Breast epithelium (tissue), 4 donors: Measurements from ENCODE around the gene GNAQ. TPM values are rescaled to one million over a fixed set of nuclear protein-coding genes. Genes with fewer than 3 reads are reported as not detected.
A peak's percentile ranks its signal among the peaks of the same experiment; 100 is the strongest.

ENCODE experiments used
- DNase-seq, 2 donors: peaks; one replicate each; pipeline ENCODE4 v3.0.0-alpha.2; 2019; ENCODE audit warnings: low spot score in 2 of 2
- H3K27ac ChIP-seq, 2 donors: fragments of 200-600 bp; sonication (generic) in 1 of 2; one replicate each; pipeline ENCODE4 v1.5.1; 2016 to 2019; ENCODE audit warnings: mild to moderate bottlenecking in 1 of 2
- H3K27me3 ChIP-seq, 2 donors: fragments of 200-600 bp; sonication (generic) in 1 of 2; one replicate each; pipeline versions ENCODE4 v1.5.1 to v1.6.0; 2017 to 2019; ENCODE audit warnings: control low read depth in 1 of 2, mild to moderate bottlenecking in 1 of 2
- H3K36me3 ChIP-seq: fragments of 200-600 bp; one replicate; pipeline ENCODE4 v1.5.1; 2019
- H3K4me1 ChIP-seq, 2 donors: fragments of 200-600 bp; sonication (generic); one replicate each; pipeline ENCODE4 v1.5.1; 2016 to 2019; ENCODE audit warnings: control low read depth in 1 of 2
- H3K4me3 ChIP-seq, 3 donors: fragments of 200-600 bp; sonication (generic); 1 replicate in 2 of 3; 2 replicates in 1 of 3; pipeline ENCODE4 v1.5.1; 2016 to 2019; ENCODE audit warnings: mild to moderate bottlenecking in 3 of 3, moderate library complexity in 2 of 3
- H3K9me3 ChIP-seq, 2 donors: fragments of 200-600 bp; sonication (generic) in 1 of 2; one replicate each; pipeline ENCODE4 v1.5.1; 2016 to 2019; ENCODE audit warnings: control low read depth in 1 of 2
- CTCF ChIP-seq, 3 donors: fragments of 450-650 bp; IDR thresholded peaks; one replicate each; pipeline ENCODE4 v1.5.1; 2016 to 2017; ENCODE audit warnings: antibody characterized with exemption in 3 of 3, mild to moderate bottlenecking in 3 of 3, moderate library complexity in 3 of 3
- POLR2A ChIP-seq: fragments of 450-650 bp; IDR thresholded peaks from one replicate; pipeline ENCODE4 v1.6.1; 2016; ENCODE audit warnings: antibody characterized with exemption, mild to moderate bottlenecking, moderate library complexity
- POLR2AphosphoS5 ChIP-seq, 3 donors: sonication (generic); formaldehyde crosslinking; IDR thresholded peaks; one replicate each; pipeline ENCODE4 v1.6.1; 2017; ENCODE audit warnings: antibody characterized with exemption in 3 of 3
- intact Hi-C: fragments of 100-400 bp; cut with DNase I; formaldehyde crosslinking; loops from one replicate; pipeline ENCODE4 v1.15.1; 2023; ENCODE audit warnings: low total_unique reads
- total RNA-seq, 3 donors: library from RNA; depleted of rRNA; stranded (reverse); fragments of >200 nt; gene quantifications; one replicate each; pipeline ENCODE4 v1.1.0, GENCODE V29; 2016

The GNAQ gene
- total RNA-seq, 3 donors from 2014 or later = 39.0 to 49.3 (median 47.2) TPM

GRCh38 chr9:77968506-77968905 lies 63.1 kb downstream of the GNAQ start:
- DNase-seq = no peak
- peak overlapping the region in 1 of 2 donors; percentile 25 for H3K27ac ChIP-seq
- no peaks in the 10 kb centered on the region for H3K9me3 ChIP-seq
- no peak overlapping the region for H3K4me3 ChIP-seq
- H3K4me1 ChIP-seq = peaks cover 0 to 12% of the 10 kb centered on the region in 2 donors
- TF ChIP-seq POLR2A = no peak
- no peak for TF ChIP-seq CTCF (IDR thresholded peaks at IDR 0.05)
- TF ChIP-seq POLR2AphosphoS5 (IDR thresholded peaks at IDR 0.05) = no peak
- intact Hi-C loops = no loop called here
- H3K27me3 ChIP-seq = no peaks in the 10 kb centered on the region
- H3K36me3 ChIP-seq = no peaks in the 10 kb centered on the region

DNA sequence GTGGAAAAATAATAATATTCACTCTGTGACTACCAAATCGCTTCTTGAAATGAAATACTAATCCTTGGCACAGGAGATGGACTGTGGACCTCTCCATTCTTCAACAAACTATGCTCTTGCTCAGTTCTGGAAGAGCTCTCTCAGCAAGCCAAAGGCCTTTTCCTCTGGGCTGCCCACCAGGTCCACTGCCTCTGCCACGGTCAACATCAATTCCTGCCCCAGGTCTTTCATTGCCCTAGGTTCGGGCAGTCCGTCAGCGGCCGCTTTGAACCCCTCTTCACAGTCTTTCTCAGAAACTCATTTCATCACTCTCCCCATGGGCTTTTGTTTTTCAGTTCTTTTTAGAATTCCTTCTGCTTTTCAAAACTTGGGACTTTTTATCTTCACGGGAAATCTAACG lies 64.9 kb downstream of the GNAQ start:
- intact Hi-C loops = no loop called here
- H3K4me1 ChIP-seq = peaks cover 0 to 12% of the 10 kb centered on the region in 2 donors
- H3K4me3 ChIP-seq = no peak overlapping the region
- no peak for DNase-seq
- TF ChIP-seq CTCF (IDR thresholded peaks at IDR 0.05) = no peak
- no peak for TF ChIP-seq POLR2A
- TF ChIP-seq POLR2AphosphoS5 (IDR thresholded peaks at IDR 0.05) = no peak
- H3K27ac ChIP-seq = no peak overlapping the region
- no peaks in the 10 kb centered on the region for H3K9me3 ChIP-seq
- no peaks in the 10 kb centered on the region for H3K27me3 ChIP-seq
- H3K36me3 ChIP-seq = no peaks in the 10 kb centered on the region

- no peak for DNase-seq
- no peak overlapping the region for H3K4me3 ChIP-seq
- peaks cover 4 to 12% of the 10 kb centered on the region in 2 donors for H3K4me1 ChIP-seq
- intact Hi-C loops = no loop called here
- H3K36me3 ChIP-seq = no peaks in the 10 kb centered on the region
- H3K9me3 ChIP-seq = no peaks in the 10 kb centered on the region
- H3K27me3 ChIP-seq = no peaks in the 10 kb centered on the region
- TF ChIP-seq POLR2A (no peak), POLR2AphosphoS5 (IDR thresholded peaks at IDR 0.05) (no peak), CTCF (IDR thresholded peaks at IDR 0.05) (no peak)
- no peak overlapping the region for H3K27ac ChIP-seq
These were observed 66.0 kb downstream of the GNAQ start for GRCh38 chr9:77965445-77966123.

GRCh38 chr9:77964258-77964657 lies 67.4 kb downstream of the GNAQ start:
- peaks cover 4 to 10% of the 10 kb centered on the region in 2 donors for H3K4me1 ChIP-seq
- intact Hi-C loops = no loop called here

More at GRCh38 chr9:77964258-77964657, 67.4 kb downstream of the GNAQ start:
- Histone ChIP-seq H3K9me3 (no peaks in the 10 kb centered on the region), H3K4me3 (no peak overlapping the region), H3K36me3 (no peaks in the 10 kb centered on the region), H3K27me3 (no peaks in the 10 kb centered on the region), H3K27ac (no peak overlapping the region)
- TF ChIP-seq CTCF (IDR thresholded peaks at IDR 0.05) (no peak), POLR2A (no peak), POLR2AphosphoS5 (IDR thresholded peaks at IDR 0.05) (no peak)
- no peak for DNase-seq
